ENCODE measurements around the gene SVIL. TPM values are rescaled to one million over a fixed set of nuclear protein-coding genes. Genes with fewer than 3 reads are reported as not detected.
"Not testable (repeated sequence)": the region's sequence is repeated elsewhere in the genome, so short reads cannot be mapped to it uniquely, and the experiment has no call there.

Gene SVIL
- total RNA-seq, 2 experiments from 2014 or later = 7.0 to 8.3 TPM

- Mint-ChIP-seq H3K9me3 (no peaks in the 10 kb centered on the region), H3K4me3 (no peak overlapping the region), H3K4me1 (ENCODE audit: low read depth) (no peaks in the 10 kb centered on the region), H3K27ac (no peak overlapping the region), H3K36me3 (ENCODE audit: low read depth) (no peaks in the 10 kb centered on the region), H3K27me3 (ENCODE audit: low read depth) (no peaks in the 10 kb centered on the region)
- DNase-seq = no peak
- CTCF ChIA-PET = no interaction called here
- intact Hi-C loops (cut with micrococcal nuclease) = no loop called here
Observed at GRCh38 chr10:29576681-29577080, 58.1 kb downstream of the SVIL start.

- Mint-ChIP-seq H3K36me3 (ENCODE audit: low read depth) (no peaks in the 10 kb centered on the region), H3K4me1 (ENCODE audit: low read depth) (no peaks in the 10 kb centered on the region), H3K9me3 (no peaks in the 10 kb centered on the region), H3K27me3 (ENCODE audit: low read depth) (no peaks in the 10 kb centered on the region), H3K4me3 (no peak overlapping the region), H3K27ac (no peak overlapping the region)
- no peak for DNase-seq
- intact Hi-C loops (cut with micrococcal nuclease) = no loop called here
- CTCF ChIA-PET = no interaction called here
Observed at GRCh38 chr10:29575098-29575455, 59.7 kb downstream of the SVIL start.

- H3K36me3 Mint-ChIP-seq (ENCODE audit: low read depth); H3K4me1 Mint-ChIP-seq (ENCODE audit: low read depth); intact Hi-C loops (cut with micrococcal nuclease); H3K27ac Mint-ChIP-seq; H3K9me3 Mint-ChIP-seq; DNase-seq; CTCF ChIA-PET; H3K27me3 Mint-ChIP-seq (ENCODE audit: low read depth); H3K4me3 Mint-ChIP-seq: not testable (repeated sequence)
Observed at GRCh38 chr10:29574212-29575097, 60.3 kb downstream of the SVIL start.

DNA sequence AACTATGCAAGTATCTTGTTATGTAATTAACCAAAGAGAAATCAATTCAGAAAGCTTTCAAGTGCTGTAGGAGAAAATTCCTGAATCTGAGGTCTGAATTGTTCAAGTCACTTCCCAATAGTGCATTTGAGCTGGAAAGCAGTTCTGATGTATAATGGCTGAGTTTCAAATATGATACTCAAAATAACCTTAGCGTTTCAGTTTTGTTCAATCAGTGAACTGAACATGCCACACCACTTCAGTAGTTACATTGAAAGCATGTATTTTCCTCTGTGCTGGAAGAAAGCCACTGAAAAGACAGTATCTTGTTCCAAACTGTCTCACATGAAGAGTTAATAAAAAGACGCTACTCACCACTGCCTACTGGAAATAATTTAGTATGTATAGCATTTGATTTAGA is 64.5 kb downstream of the SVIL start:
- DNase-seq; intact Hi-C loops (cut with micrococcal nuclease); H3K27ac Mint-ChIP-seq; H3K36me3 Mint-ChIP-seq (ENCODE audit: low read depth); H3K27me3 Mint-ChIP-seq (ENCODE audit: low read depth); H3K4me3 Mint-ChIP-seq; H3K4me1 Mint-ChIP-seq (ENCODE audit: low read depth); CTCF ChIA-PET; H3K9me3 Mint-ChIP-seq: not testable (repeated sequence)

DNA sequence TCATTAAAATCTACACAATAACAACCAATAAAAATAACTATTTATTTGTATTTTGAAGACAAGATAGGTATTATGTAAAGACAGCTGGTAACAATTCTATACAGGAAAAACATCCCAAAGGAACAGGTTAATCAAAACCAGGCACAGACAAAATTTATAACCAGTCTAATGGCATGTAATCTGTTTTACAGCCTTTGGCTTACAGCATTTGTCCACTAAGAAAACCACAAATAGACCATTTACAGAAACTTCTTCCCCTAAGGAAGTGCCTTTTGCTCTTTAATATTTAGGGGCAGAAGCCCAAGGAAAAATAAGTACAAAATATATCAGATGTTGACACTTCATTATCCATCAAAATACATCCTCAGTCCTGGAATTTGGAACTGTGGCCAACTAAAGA is 65.0 kb downstream of the SVIL start:
- intact Hi-C loops (cut with micrococcal nuclease) = no loop called here
- Mint-ChIP-seq H3K4me1 (ENCODE audit: low read depth) (no peaks in the 10 kb centered on the region), H3K9me3 (no peaks in the 10 kb centered on the region), H3K4me3 (no peak overlapping the region), H3K36me3 (ENCODE audit: low read depth) (peaks cover 1% of the 10 kb centered on the region), H3K27ac (no peak overlapping the region), H3K27me3 (ENCODE audit: low read depth) (no peaks in the 10 kb centered on the region)
- CTCF ChIA-PET = no interaction called here
- DNase-seq = no peak

- Mint-ChIP-seq H3K4me1 (ENCODE audit: low read depth) (no peaks in the 10 kb centered on the region), H3K27ac (no peak overlapping the region), H3K4me3 (no peak overlapping the region), H3K27me3 (ENCODE audit: low read depth) (no peaks in the 10 kb centered on the region), H3K9me3 (no peaks in the 10 kb centered on the region), H3K36me3 (ENCODE audit: low read depth) (peaks cover 5% of the 10 kb centered on the region)
- intact Hi-C loops (cut with micrococcal nuclease) = no loop called here
- DNase-seq = no peak
- CTCF ChIA-PET = interaction anchor here (0.8 kb wide), 1 partner anchor 24 kb away, joined by 3 read pairs; no protein-coding TSS in a partner anchor
Observed at GRCh38 chr10:29567003-29567402, 67.8 kb downstream of the SVIL start.

DNA sequence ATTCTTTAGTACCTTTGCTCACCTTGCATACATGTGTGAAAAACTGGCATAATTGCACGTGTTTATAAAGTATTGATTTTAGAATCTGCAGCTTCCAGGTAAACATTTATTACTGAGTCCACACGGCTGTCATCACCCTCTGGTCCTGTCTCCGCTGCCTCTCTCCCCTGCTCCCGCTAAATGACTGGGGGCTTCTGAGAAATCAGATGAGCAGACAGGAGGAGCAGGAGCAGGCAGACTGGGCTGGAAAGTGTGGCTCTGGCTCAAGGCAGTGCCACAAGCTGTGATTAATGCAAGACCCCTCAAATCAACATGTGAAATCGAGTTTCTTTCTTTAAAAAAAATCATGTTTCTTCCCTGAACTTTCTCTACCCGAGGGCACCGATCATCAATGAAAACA is 68.6 kb downstream of the SVIL start:
- H3K27ac Mint-ChIP-seq; H3K9me3 Mint-ChIP-seq; intact Hi-C loops (cut with micrococcal nuclease); DNase-seq; H3K27me3 Mint-ChIP-seq (ENCODE audit: low read depth); H3K4me3 Mint-ChIP-seq; H3K4me1 Mint-ChIP-seq (ENCODE audit: low read depth): not testable (repeated sequence)
- H3K36me3 Mint-ChIP-seq (ENCODE audit: low read depth) = peaks cover 11% of the 10 kb centered on the region
- CTCF ChIA-PET = interaction anchor here (0.7 kb wide), 1 partner anchor 42 kb away, joined by 5 read pairs; no protein-coding TSS in a partner anchor

- CTCF ChIA-PET = no interaction called here
- no peak for DNase-seq
- H3K27ac Mint-ChIP-seq = no peak overlapping the region
- no peaks in the 10 kb centered on the region for H3K9me3 Mint-ChIP-seq
- H3K4me1 Mint-ChIP-seq (ENCODE audit: low read depth) = no peaks in the 10 kb centered on the region
- no peaks in the 10 kb centered on the region for H3K27me3 Mint-ChIP-seq (ENCODE audit: low read depth)
- H3K36me3 Mint-ChIP-seq (ENCODE audit: low read depth) = peaks cover 11% of the 10 kb centered on the region
- H3K4me3 Mint-ChIP-seq = no peak overlapping the region
- intact Hi-C loops (cut with micrococcal nuclease) = no loop called here
Observed at GRCh38 chr10:29563420-29564035, 71.2 kb downstream of the SVIL start.

DNA sequence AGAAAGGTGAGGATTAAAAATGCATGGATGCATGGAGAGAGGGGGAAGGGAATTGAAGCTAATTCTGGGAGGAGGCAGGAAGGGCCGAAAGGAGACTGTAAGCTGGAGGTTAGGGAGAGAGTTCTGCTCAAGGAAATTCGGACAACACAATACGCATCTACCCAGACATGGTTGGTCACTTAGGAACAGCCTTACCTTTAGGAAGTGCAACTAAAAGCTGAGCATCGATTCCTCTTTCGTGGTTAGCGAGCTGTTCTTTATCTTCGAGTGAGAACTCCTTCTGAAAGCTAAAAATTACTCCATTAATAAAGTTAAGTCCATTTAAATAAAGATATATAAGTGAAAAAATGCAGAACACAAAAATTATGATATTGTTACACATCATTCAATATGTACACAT is 71.8 kb downstream of the SVIL start:
- intact Hi-C loops (cut with micrococcal nuclease); CTCF ChIA-PET; H3K27me3 Mint-ChIP-seq (ENCODE audit: low read depth); H3K4me1 Mint-ChIP-seq (ENCODE audit: low read depth); H3K4me3 Mint-ChIP-seq; H3K9me3 Mint-ChIP-seq; H3K27ac Mint-ChIP-seq; DNase-seq: not testable (repeated sequence)
- H3K36me3 Mint-ChIP-seq (ENCODE audit: low read depth) = peaks cover 11% of the 10 kb centered on the region

- Mint-ChIP-seq H3K4me3 (no peak overlapping the region), H3K9me3 (no peaks in the 10 kb centered on the region), H3K36me3 (ENCODE audit: low read depth) (peaks cover 9% of the 10 kb centered on the region), H3K4me1 (ENCODE audit: low read depth) (no peaks in the 10 kb centered on the region), H3K27me3 (ENCODE audit: low read depth) (no peaks in the 10 kb centered on the region), H3K27ac (no peak overlapping the region)
- CTCF ChIA-PET = interaction anchor here (0.9 kb wide), 1 partner anchor 31 kb away, joined by 3 read pairs; no protein-coding TSS in a partner anchor
- DNase-seq = no peak
- intact Hi-C loops (cut with micrococcal nuclease) = no loop called here
Observed at GRCh38 chr10:29559996-29560395, 74.8 kb downstream of the SVIL start.

GRCh38 chr10:29557665-29558064 is 77.1 kb downstream of the SVIL start:
- H3K4me1 Mint-ChIP-seq (ENCODE audit: low read depth) = no peaks in the 10 kb centered on the region
- intact Hi-C loops (cut with micrococcal nuclease) = no loop called here
- CTCF ChIA-PET = interaction anchor here (0.6 kb wide), 1 partner anchor 201 kb away, joined by 4 read pairs; no protein-coding TSS in a partner anchor
- H3K9me3 Mint-ChIP-seq = no peaks in the 10 kb centered on the region
- H3K27me3 Mint-ChIP-seq (ENCODE audit: low read depth) = no peaks in the 10 kb centered on the region
- no peak overlapping the region for H3K4me3 Mint-ChIP-seq
- peaks cover 11% of the 10 kb centered on the region for H3K36me3 Mint-ChIP-seq (ENCODE audit: low read depth)
- DNase-seq = no peak
- H3K27ac Mint-ChIP-seq = no peak overlapping the region

GRCh38 chr10:29555746-29556481 is 78.9 kb downstream of the SVIL start:
- Mint-ChIP-seq H3K27ac (no peak overlapping the region), H3K4me3 (no peak overlapping the region), H3K9me3 (no peaks in the 10 kb centered on the region), H3K27me3 (ENCODE audit: low read depth) (no peaks in the 10 kb centered on the region), H3K4me1 (ENCODE audit: low read depth) (no peaks in the 10 kb centered on the region), H3K36me3 (ENCODE audit: low read depth) (peaks cover 11% of the 10 kb centered on the region)
- CTCF ChIA-PET = no interaction called here
- DNase-seq = no peak
- intact Hi-C loops (cut with micrococcal nuclease) = no loop called here

Measured in activated naive CD4-positive, alpha-beta T cell treated with anti-CD3 and anti-CD28 coated beads for 36 hours (primary cell).